ENCODE results near the gene NUBP2. TPM values are rescaled to one million over a fixed set of nuclear protein-coding genes. Genes with fewer than 3 reads are reported as not detected.

NUBP2 gene
- total RNA-seq, 1 experiment from 2014 or later: 91.8 TPM

- H3K27ac Mint-ChIP-seq (ENCODE audit: unreplicated experiment): no peak overlapping the region
- CTCF ChIA-PET: no interaction called here
- peaks cover 36% of the 10 kb centered on the region for H3K36me3 Mint-ChIP-seq (ENCODE audit: insufficient read depth, unreplicated experiment)
Observed at GRCh38 chr16:1816396-1817275, 33.9 kb downstream of the NUBP2 start.

GRCh38 chr16:1817276-1817589 is 34.5 kb downstream of the NUBP2 start:
- no TSS peak for BruUV-seq (replicated peaks)
- no peak for TF ChIP-seq CTCF (IDR thresholded peaks at IDR 0.05; ENCODE audit: unreplicated experiment)
- no peaks in the 10 kb centered on the region for H3K27me3 Mint-ChIP-seq (ENCODE audit: unreplicated experiment)
- no peaks in the 10 kb centered on the region for H3K9me3 Mint-ChIP-seq (ENCODE audit: low read depth, unreplicated experiment)
- H3K4me1 Mint-ChIP-seq (ENCODE audit: low read depth, unreplicated experiment): no peaks in the 10 kb centered on the region
- H3K27ac Mint-ChIP-seq (ENCODE audit: unreplicated experiment): no peak overlapping the region
- H3K36me3 Mint-ChIP-seq (ENCODE audit: insufficient read depth, unreplicated experiment): peaks cover 33% of the 10 kb centered on the region
- H3K4me3 Mint-ChIP-seq (ENCODE audit: low read depth, unreplicated experiment): no peak overlapping the region
- no peak for DNase-seq
- intact Hi-C loops (cut with micrococcal nuclease; ENCODE audit: unreplicated experiment): no loop called here
- CTCF ChIA-PET: no interaction called here

More at GRCh38 chr16:1816396-1817275, 33.9 kb downstream of the NUBP2 start:
- no peak overlapping the region for H3K4me3 Mint-ChIP-seq (ENCODE audit: low read depth, unreplicated experiment)
- intact Hi-C loops (cut with micrococcal nuclease; ENCODE audit: unreplicated experiment): no loop called here
- no TSS peak for BruUV-seq (replicated peaks)
- H3K4me1 Mint-ChIP-seq (ENCODE audit: low read depth, unreplicated experiment): no peaks in the 10 kb centered on the region
- no peaks in the 10 kb centered on the region for H3K9me3 Mint-ChIP-seq (ENCODE audit: low read depth, unreplicated experiment)
- no peak for DNase-seq
- TF ChIP-seq CTCF (IDR thresholded peaks at IDR 0.05; ENCODE audit: unreplicated experiment): no peak
- no peaks in the 10 kb centered on the region for H3K27me3 Mint-ChIP-seq (ENCODE audit: unreplicated experiment)

DNA sequence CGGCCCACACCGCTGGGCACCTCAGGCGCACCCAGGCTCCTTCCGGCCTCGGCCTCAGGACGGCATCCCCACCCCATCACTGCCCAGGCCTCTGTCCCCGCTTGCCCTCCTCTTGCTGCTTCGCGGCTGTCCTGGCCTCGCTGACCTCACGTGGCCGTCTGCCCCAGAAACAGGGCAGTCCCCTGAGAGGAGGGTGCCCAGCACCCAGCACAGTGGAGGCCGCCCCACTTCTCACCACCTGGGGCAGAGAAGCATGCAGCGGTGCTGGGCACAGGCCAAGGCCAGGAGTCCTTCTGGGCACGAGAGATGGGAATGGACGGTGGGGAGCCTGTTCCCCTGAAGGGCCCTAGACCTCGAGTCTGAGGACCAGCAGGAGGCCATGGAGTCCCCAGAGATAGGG is 35.0 kb downstream of the NUBP2 start:
- BruUV-seq (replicated peaks): no TSS peak
- no peak for TF ChIP-seq CTCF (IDR thresholded peaks at IDR 0.05; ENCODE audit: unreplicated experiment)
- intact Hi-C loops (cut with micrococcal nuclease; ENCODE audit: unreplicated experiment): no loop called here
- DNase-seq: no peak
- H3K27me3 Mint-ChIP-seq (ENCODE audit: unreplicated experiment): no peaks in the 10 kb centered on the region
- no peak overlapping the region for H3K27ac Mint-ChIP-seq (ENCODE audit: unreplicated experiment)
- CTCF ChIA-PET: no interaction called here
- peaks cover 33% of the 10 kb centered on the region for H3K36me3 Mint-ChIP-seq (ENCODE audit: insufficient read depth, unreplicated experiment)
- H3K4me3 Mint-ChIP-seq (ENCODE audit: low read depth, unreplicated experiment): no peak overlapping the region
- no peaks in the 10 kb centered on the region for H3K9me3 Mint-ChIP-seq (ENCODE audit: low read depth, unreplicated experiment)
- no peaks in the 10 kb centered on the region for H3K4me1 Mint-ChIP-seq (ENCODE audit: low read depth, unreplicated experiment)

- CTCF ChIA-PET: no interaction called here
Observed at GRCh38 chr16:1818204-1818872, 35.6 kb downstream of the NUBP2 start.

More at GRCh38 chr16:1818204-1818872, 35.6 kb downstream of the NUBP2 start:
- H3K36me3 Mint-ChIP-seq (ENCODE audit: insufficient read depth, unreplicated experiment): peaks cover 28% of the 10 kb centered on the region
- no peak overlapping the region for H3K4me3 Mint-ChIP-seq (ENCODE audit: low read depth, unreplicated experiment)
- intact Hi-C loops (cut with micrococcal nuclease; ENCODE audit: unreplicated experiment): no loop called here
- no TSS peak for BruUV-seq (replicated peaks)
- H3K9me3 Mint-ChIP-seq (ENCODE audit: low read depth, unreplicated experiment): no peaks in the 10 kb centered on the region
- H3K4me1 Mint-ChIP-seq (ENCODE audit: low read depth, unreplicated experiment): no peaks in the 10 kb centered on the region
- TF ChIP-seq CTCF (IDR thresholded peaks at IDR 0.05; ENCODE audit: unreplicated experiment): no peak
- DNase-seq: no peak
- no peaks in the 10 kb centered on the region for H3K27me3 Mint-ChIP-seq (ENCODE audit: unreplicated experiment)
- H3K27ac Mint-ChIP-seq (ENCODE audit: unreplicated experiment): no peak overlapping the region

All from Calu3 (cell line).